Left cardiac atrium (tissue), 4 donors: ENCODE results near the gene ARHGEF40. TPM values are rescaled to one million over a fixed set of nuclear protein-coding genes. Genes with fewer than 3 reads are reported as not detected.

ENCODE experiments used
- ATAC-seq, 2 donors: fragments of 200-7000 bp; cut with Tn5 transposase; one replicate each; pipeline ENCODE4 v1.9.1; 2020; ENCODE audit warnings: mild to moderate bottlenecking in 2 of 2, moderate library complexity in 2 of 2
- DNase-seq: peaks from one replicate; pipeline ENCODE4 v3.0.0-alpha.2; 2020
- intact Hi-C, 2 donors: fragments of 100-400 bp; cut with DNase I; formaldehyde crosslinking; loops; one replicate each; pipeline versions ENCODE4 v1.14.1 to v1.15.1; 2022 to 2023
- total RNA-seq, 2 donors: library from RNA; stranded (reverse); fragmentation: NEBNext Ultra II Directional; extraction: Animal tissue kit (Norgen Biotek cat#: 25700); gene quantifications; one replicate each; pipeline ENCODE4 v1.2.1, GENCODE V29; 2021
- donor health status: DM: no; HTN: yes; CAD: no.
- donor health status: DM: no; HTN: yes; CAD: no; lungs with severe emphysema.
- donor health status: DM: yes; HTN: yes; CAD: no.
- donor health status: Dilated cardiomyopathy.

Gene ARHGEF40
- total RNA-seq, 2 donors from 2014 or later: 24.9 to 25.5 TPM

DNA sequence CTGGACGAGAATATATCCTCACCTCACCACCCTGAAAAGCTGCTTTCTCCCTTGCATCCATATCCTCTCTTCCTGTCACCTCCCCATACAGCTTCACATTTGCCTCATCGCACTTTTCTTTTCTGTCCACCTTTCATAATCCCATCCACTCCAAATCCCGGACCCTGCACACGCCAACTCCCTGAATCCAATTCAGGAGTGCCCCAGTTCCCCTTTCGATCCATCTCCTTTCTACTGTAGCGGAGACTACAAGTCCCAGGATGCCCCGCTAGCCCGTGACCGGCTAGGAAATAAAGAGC is 33.3 kb downstream of the ARHGEF40 start:
- ATAC-seq: no peak
- DNase-seq: no peak
- intact Hi-C loops: no loop called here

DNA sequence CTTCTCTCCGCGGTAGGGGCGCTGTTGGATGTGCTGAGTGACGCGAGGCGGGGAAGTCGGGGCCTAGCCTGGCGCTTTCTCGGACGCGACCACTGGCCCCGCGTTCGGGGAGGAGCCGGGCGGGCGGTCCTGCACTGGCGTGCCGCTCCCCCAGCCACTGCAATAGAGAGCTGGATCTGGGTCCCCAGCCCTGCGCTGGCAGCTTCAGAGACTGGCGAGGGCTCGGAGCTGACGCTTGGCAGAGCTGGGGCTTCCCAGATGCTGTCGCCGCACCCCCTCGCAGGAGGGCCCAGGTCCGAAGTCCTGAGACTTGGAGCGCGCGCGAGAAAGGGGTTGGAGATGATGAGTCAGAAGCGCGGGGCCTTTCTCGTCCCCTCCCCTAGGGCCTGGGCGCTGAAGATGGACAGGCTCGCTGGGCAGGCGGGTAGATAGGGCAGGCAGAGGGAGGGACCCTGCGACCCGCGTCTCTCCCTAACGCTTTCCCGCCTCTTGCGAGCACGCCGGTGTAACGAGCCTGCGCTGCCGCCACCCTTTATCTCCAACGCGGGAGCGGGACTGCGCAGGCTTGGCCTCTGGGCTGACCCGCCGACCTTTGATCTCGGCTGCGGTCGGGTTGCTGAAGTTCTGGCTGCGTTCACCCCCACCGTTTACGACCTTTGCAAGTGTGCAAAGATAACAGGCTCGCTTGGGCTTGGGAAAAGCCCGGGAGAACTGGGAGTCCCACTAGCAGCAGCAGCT is 33.8 kb downstream of the ARHGEF40 start:
- DNase-seq (peak; percentile 97), ATAC-seq (peak; percentile 93 to 96)
- intact Hi-C loops: loop anchor here in 1 of 2 donors (2.0 kb wide), 1 partner anchor 35 kb away; no protein-coding TSS in a partner anchor

DNA sequence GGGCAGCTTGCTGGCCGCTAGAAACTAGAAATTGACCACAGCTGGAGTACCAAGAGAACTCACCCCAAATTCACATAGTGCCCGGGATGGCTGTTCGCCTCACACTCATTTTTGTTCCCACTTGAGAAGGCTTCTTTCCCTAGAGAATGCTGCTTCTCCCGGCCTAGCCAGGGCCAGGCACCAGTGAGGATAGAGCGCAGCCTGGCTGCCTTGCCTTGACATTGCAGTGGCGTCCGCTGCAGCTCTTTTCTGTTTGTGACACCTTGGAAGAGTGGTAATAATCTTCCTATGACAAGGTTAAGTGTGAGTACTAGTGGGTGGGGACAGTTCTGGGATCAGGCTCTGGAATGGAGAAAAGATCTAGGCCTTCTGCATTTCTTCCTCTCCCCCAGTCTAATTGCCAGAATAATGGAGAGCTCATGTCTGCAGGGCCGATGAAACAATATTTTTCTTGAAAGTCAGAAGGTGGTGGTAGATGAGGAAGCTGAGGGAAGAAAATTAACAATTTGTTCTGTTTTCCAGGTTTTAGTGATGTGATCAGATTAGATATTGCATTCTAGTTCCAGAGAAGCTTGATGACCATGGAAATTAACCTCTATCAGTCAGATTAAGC is 34.5 kb downstream of the ARHGEF40 start:
- ATAC-seq (peak; percentile 76 to 77), DNase-seq (peak; percentile 79)
- intact Hi-C loops: loop anchor here (2.0 to 5.0 kb wide), 4 partner anchors 36 to 252 kb away; no protein-coding TSS in a partner anchor

DNA sequence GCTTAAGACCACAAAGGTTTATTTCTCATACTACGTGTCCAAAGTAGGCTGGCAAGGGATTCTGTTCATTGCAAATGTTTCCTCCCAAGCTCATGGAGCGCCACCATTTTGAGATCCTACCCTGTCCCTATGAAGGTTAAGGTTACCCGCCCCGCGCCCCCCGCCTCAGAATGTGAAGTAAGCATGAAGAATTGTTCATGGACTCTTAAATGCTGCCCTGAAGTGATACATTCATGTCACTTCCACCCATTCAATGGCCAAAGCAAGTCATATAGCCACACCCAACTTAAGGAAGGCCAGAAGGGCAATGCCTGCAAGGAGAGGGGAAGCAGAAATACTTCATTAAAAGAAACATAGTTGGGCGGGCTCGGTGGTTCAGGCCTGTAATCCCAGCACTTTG is 35.0 kb downstream of the ARHGEF40 start:
- intact Hi-C loops: loop anchor here (2.0 to 5.0 kb wide), 4 partner anchors 36 to 253 kb away; no protein-coding TSS in a partner anchor
- no peak for ATAC-seq
- no peak for DNase-seq

DNA sequence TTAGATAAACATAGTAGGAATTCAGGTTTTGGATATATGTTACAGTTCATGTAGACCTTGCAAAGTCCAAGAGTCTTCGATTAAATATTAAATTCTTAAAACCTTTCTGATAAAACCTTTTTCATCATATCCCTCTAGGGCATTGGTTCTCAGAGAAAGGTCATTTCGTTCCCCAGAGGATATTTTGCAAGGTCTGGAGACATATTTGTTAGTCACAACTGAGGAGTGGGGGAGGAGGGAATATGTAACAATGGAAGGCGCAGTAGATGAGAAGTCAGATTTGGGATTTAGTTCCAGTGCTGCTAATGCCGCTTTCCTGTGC is 36.0 kb downstream of the ARHGEF40 start:
- intact Hi-C loops: loop anchor here in 1 of 2 donors (5.0 kb wide), 3 partner anchors 39 to 254 kb away; no protein-coding TSS in a partner anchor
- no peak for DNase-seq
- no peak for ATAC-seq

DNA sequence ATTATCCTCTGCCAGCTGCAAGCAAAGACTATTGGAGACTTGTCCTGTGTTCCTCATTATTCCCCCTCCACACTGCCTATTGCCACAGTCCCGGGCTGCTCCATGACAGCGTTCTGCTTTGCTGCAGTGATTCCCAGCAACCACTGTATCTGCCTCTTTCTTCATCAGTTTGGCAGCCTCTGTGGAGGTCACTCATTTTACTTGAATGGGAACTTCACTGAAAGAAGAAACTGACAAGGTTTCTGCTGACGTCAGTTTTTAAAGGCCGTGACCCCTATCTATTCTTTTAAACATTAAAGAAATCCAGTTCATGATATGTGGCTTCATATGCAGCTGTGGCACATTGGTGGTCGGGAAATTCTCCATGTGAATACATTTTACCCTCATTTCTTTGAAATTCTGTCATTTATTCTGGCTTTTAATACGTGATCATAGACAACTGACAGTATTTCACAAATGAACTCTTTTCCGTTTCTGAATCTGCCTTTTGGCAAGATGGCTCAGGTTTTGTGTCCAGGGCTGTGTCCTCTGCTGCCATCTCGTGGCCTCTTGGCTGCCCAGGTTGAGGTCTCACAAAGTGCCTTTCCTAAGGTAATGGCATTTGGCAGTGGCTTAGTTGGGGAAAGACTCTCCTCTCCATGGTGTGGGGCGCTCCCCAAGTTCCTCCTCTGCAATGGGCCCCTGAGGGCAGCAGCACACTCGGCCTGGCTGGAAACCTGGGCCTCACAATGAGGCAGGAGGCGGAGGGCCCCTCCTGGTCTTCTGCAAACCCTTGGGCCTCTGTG is 36.6 kb downstream of the ARHGEF40 start:
- peak; percentile 79 for DNase-seq
- intact Hi-C loops: loop anchor here in 1 of 2 donors (5.0 kb wide), 3 partner anchors 39 to 254 kb away; no protein-coding TSS in a partner anchor
- ATAC-seq: peak in 1 of 2 donors; percentile 5

DNA sequence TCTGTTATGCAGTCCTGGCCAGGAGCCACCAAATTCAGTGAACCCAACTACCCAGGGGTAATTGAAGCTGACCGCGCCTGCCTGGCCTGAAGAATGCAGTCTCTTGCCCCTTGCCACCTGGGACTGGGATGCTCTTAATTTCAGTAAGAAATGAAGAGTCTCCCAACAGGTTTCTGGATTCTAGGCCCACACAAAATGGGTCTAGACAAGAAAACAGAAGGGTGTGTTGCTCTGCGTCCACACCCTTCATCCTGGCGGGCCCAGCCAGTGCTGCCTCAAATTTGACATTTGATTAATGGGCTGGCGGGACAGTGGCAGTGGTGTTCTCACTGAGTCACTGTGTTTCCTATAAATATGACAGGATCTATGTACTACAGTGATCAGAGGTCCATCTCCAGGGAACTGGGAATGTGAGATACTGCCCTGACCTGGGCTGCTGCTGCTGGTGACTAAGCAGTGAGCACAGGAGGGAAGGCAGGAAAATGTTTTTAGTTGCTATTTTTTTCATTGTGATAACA is 37.2 kb downstream of the ARHGEF40 start:
- intact Hi-C loops: loop anchor here in 1 of 2 donors (5.0 kb wide), 3 partner anchors 40 to 255 kb away; no protein-coding TSS in a partner anchor
- ATAC-seq: no peak
- DNase-seq: no peak

DNA sequence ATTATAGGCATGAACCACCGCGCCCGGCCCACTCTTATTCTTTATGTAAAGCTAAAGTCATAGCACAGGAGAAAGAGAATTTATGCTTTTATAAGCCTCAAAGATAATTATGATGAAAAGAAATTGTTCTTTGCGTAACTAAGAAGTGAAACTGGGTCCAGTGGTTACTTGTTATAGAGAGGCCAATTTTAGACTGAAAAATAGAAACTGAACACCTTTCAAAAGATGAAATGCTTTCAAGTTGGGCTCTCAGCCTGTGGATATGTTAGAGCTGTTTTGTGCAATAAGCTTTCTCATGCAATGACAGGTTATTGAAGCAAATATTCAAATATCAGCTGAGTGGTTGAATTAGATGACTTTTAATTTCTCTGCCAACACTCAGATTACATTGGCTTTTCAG is 38.7 kb downstream of the ARHGEF40 start:
- DNase-seq (no peak), ATAC-seq (no peak)
- intact Hi-C loops: loop anchor here in 1 of 2 donors (5.0 kb wide), 3 partner anchors 41 to 256 kb away; no protein-coding TSS in a partner anchor

DNA sequence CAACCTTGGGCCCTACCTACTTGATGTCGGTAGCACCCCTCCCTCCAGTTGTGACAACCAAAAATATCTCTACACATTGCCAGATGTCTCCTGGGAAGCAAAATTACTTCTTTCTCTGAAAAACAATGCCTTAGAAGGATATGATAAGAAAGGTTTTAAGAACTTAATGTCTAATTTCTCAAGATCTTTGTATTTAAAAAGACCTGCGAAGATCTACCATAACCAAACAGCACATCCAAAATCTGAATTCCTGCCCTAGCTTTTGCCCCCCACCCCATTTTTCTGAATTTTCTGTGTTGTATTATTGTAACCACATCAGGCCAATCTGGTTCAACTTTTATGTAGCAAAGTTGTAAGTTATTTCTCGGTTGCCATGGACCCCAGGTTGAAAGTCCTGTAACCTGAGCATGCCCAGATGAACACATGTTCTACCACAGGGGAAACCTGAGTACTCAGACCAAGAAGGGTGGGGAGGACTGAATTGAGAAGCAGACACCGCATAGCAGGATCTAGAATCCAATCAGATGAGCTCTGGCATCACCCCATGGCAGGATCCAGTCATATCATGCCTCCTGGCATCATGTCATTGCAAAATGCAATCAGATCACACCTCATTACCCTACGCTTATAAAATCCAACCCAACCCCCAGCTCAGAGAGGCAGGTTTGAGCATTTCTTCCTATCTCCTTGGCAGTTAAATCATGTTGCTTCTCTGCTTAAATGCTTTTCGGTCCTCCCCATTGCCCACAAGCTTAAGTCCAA is 39.5 kb downstream of the ARHGEF40 start:
- DNase-seq (no peak), ATAC-seq (no peak)
- intact Hi-C loops: loop anchor here in 1 of 2 donors (5.0 kb wide), 3 partner anchors 42 to 257 kb away; no protein-coding TSS in a partner anchor

DNA sequence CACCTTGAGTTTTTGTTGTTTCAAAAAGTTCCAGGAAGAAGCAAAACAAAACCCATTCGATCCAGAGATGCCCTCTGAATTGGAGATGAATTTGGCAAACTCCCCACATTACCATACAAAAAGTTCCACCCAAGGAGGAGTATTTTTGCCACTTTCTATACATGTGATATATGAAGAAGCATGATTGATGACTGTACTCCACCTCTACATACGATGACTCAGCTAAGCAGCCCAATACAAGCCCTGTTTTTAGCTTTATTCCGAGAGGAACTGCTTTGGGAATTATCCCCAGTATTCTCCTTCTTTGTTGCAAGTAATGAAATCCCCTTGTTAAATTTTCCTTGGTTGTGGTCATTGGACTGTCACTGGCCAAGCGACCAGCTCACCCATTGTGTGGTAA is 42.2 kb downstream of the ARHGEF40 start:
- no peak for ATAC-seq
- intact Hi-C loops: no loop called here
- no peak for DNase-seq

DNA sequence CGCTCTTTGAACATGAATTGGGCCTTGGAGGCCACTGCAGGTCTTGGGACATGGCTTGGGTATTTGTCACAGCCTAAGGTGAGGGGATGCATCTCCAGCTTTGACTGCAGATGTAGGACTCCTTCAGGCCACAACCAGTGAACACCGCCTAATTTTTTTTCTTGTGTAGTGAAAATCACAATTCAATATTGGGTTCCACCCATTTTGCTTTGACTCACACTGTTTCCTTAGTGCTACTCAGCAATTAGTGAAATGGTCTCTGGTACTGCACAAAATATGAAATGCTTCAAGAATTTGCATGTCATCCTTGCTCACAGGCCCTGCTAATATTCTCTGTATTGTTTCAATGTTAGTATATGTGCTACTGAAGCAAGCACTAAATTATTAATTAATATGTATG is 43.3 kb downstream of the ARHGEF40 start:
- no peak for ATAC-seq

DNA sequence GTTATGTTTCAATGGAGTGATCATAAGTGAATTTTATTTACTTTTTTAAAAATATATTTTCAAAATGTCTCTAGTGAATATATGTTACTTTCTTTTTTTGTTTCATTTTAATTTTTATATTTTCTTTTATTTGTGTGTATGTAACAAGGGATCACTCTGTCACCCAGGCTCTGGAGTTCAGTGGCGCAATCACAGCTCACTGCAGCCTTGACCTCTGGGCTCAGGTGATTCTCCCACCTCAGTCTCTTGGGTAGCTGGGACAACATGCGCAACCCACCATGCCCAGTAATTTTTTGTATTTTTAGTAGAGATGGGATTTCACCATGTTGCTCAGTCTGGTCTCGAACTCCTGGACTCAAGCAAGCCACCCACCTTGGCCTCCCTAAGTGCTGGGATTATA is 48.8 kb downstream of the ARHGEF40 start:
- intact Hi-C loops: no loop called here
- ATAC-seq (no peak), DNase-seq (no peak)

More for the DNA sequence above, 43.3 kb downstream of the ARHGEF40 start:
- no peak for DNase-seq
- intact Hi-C loops: no loop called here

DNA sequence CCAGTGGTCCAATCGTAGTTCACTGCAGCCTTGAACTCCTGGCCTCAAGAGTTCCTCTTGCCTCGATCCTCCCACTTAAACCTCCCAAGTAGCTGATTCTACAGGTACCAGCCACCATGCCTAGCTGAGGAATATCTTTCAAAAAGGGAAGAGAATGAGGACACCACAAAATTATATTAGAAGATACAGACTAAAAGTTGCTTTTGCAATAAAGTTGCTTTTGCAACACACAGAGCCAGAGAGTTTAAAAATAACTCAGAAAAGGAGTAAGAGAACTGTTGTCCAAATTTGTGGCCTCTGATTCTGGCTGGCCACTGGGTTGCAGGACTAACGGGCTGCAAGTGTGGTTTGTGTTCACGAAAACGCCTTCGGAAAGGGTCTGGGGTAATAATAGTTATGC is 50.6 kb downstream of the ARHGEF40 start:
- intact Hi-C loops: no loop called here
- DNase-seq (no peak), ATAC-seq (peak in 1 of 2 donors; percentile 34)

DNA sequence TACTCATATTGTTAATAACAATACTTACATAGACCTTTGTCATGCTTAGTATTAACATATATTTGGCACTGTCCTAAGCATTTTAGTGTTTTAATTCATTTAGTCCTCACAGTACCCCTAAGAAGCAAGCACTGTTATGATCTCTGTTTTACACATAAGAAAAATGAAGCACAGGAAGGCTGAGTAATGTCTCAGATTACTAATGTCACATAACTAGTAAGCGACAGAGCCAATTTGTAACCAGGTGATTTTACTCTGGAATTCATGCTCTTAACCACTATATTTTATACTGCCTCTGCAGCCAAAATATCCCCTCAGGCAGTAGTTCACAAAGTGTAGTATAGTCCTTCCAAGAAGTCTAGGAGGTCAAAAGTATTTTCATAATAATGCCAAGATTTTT is 51.0 kb downstream of the ARHGEF40 start:
- intact Hi-C loops: no loop called here
- no peak for DNase-seq
- peak in 1 of 2 donors; percentile 27 for ATAC-seq

DNA sequence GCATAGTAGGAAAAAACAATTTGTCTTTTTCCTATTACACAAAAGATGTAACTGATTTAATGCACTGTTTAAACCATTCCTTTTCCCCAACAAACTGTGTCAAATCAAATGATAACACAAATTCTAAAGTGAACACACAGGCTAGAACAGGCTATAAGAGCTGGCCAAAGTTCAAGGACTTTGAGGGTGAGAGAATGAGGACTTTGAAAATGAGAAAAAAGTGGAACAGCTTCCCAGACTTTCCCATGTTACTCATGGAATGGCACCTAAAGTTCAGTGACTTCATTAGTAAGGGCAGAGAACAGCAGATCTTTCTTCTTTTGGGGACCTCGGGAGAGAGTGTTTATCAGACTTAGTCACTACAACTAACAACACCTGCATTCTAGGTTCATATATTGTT is 53.3 kb downstream of the ARHGEF40 start:
- ATAC-seq (no peak), DNase-seq (no peak)
- intact Hi-C loops: no loop called here

DNA sequence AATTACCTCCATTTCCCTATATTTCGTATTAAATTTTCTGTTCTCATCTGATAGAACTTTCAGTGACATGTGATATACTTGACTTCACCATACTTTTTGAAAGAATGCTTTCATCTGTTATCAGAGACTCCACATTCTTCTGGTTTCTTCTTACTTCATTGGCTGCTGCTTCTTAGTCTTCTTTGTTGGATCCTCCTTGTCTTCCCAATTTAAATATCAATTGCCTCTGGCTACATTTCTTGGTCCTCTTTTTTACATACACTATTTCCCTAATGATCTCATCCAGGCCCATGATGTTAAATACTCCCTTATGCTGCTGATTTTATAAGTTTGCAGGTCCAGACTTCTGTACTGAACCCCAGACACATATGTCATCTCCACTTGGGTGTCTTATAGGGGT is 63.8 kb downstream of the ARHGEF40 start:
- ATAC-seq (no peak), DNase-seq (no peak)
- intact Hi-C loops: no loop called here

DNA sequence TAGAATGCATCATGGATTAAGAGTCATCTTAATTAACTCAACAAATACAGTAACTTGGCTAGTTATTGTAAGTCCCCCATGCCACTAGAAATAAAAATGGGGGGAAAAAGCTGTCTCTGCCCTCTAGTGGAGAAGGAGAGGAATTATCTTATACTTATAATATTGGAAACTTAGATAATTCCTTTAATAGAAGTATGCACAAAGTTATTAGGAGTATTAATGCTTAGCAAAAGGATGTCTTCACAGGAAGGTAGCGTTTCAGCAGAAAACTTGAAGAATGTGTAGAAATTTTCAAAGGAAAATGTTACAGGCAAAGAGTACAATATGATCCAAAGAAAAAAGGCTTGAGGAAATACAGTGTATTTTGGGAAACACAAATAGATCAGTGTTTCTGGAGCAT is 65.9 kb downstream of the ARHGEF40 start:
- ATAC-seq: no peak

More for the DNA sequence above, 65.9 kb downstream of the ARHGEF40 start:
- intact Hi-C loops: no loop called here
- DNase-seq: no peak
